ENCODE results near the gene TXNIP. TPM values are rescaled to one million over a fixed set of nuclear protein-coding genes. Genes with fewer than 3 reads are reported as not detected.

TXNIP gene
- polyA plus RNA-seq, 1 of the 3 experiments (the other 2 are of a cell fraction): 44.6 TPM

- CTCF ChIA-PET: interaction anchor here (1.2 to 10.6 kb wide), 7 partner anchors 12 to 149 kb away, joined by 4 to 99 read pairs (median 10); partner anchors contain the start of gene NUDT17
- 61% methylated on average over 10 of the region's 10 CpGs for WGBS (ENCODE audit: low lambda C conversion rate)
- H3K9me2 ChIP-seq: no peaks in the 10 kb centered on the region
- peak overlapping the region; percentile 90 for H3K9ac ChIP-seq
- H3F3A ChIP-seq (replicated peaks; ENCODE audit: insufficient read depth): peaks cover 23% of the 10 kb centered on the region
- H3K9me3 ChIP-seq: no peaks in the 10 kb centered on the region
- H3K4me2 ChIP-seq: peak overlapping the region; percentile 86
- H2AFZ ChIP-seq (ENCODE audit: low read depth): no peak overlapping the region
- peak overlapping the region; percentile 64 to 90 for H3K4me3 ChIP-seq (ENCODE audit: low read depth in 2 of 2, low read length in 1 of 2)
- H3K27ac ChIP-seq (ENCODE audit: low read depth in 2 of 2, low read length in 1 of 2): peak overlapping the region in 1 of 2 experiments; percentile 8; a peak in 1 of 4 replicates
- no peak for TF ChIP-seq FOXM1 (IDR thresholded peaks at IDR 0.05; ENCODE audit: low read depth)
- TF ChIP-seq RXRA (IDR thresholded peaks at IDR 0.05; ENCODE audit: borderline replicate concordance, low read depth): no peak
- TF ChIP-seq IRF3 (IDR thresholded peaks at IDR 0.05; ENCODE audit: low read depth, low read length): no peak
- no peak for TF ChIP-seq RAD21 (IDR thresholded peaks at IDR 0.05; ENCODE audit: low read length)
- no peak for DNase-seq
- no peaks in the 10 kb centered on the region for H3K27me3 ChIP-seq (ENCODE audit: insufficient read depth)
- peaks cover 14 to 44% of the 10 kb centered on the region in 2 experiments; a peak in 3 of 4 replicates for H3K4me1 ChIP-seq (ENCODE audit: control insufficient read depth in 1 of 2, insufficient read depth in 2 of 2, low read depth in 1 of 2, low read length in 1 of 2)
- POLR2A ChIA-PET: no interaction called here
- peaks cover 38% of the 10 kb centered on the region for H4K20me1 ChIP-seq (ENCODE audit: insufficient read depth)
- H3K36me3 ChIP-seq (replicated peaks in 1 of 2; ENCODE audit: control insufficient read depth in 1 of 2, insufficient read depth in 2 of 2, low read length in 1 of 2): peaks cover 29 to 33% of the 10 kb centered on the region in 2 experiments
- H3K79me2 ChIP-seq (ENCODE audit: insufficient read depth): peaks cover 36% of the 10 kb centered on the region
Observed at GRCh38 chr1:145994391-145995120, 1.8 kb downstream of the TXNIP start.

- CTCF ChIA-PET: interaction anchor here (1.2 to 10.6 kb wide), 4 partner anchors 16 to 149 kb away, joined by 3 to 99 read pairs (median 8); partner anchors contain the start of genes ITGA10 and NUDT17
- H3K9ac ChIP-seq: peak overlapping the region; percentile 90; the same call in 1 of the 2 replicates
- TF ChIP-seq FOSL2 (IDR thresholded peaks at IDR 0.05; ENCODE audit: borderline replicate concordance, low read depth) (no peak), POLR2AphosphoS5 (IDR thresholded peaks at IDR 0.05; ENCODE audit: low read depth, low read length) (peak; percentile 12; the same call in 1 of the 2 replicates)
Observed at GRCh38 chr1:145993618-145994390, 2.6 kb downstream of the TXNIP start.

More at GRCh38 chr1:145993618-145994390, 2.6 kb downstream of the TXNIP start:
- POLR2A ChIA-PET: no interaction called here
- Histone ChIP-seq H3K27ac (ENCODE audit: low read depth in 2 of 2, low read length in 1 of 2) (no peak overlapping the region; a peak in 2 of 4 replicates), H3K36me3 (replicated peaks in 1 of 2; ENCODE audit: control insufficient read depth in 1 of 2, insufficient read depth in 2 of 2, low read length in 1 of 2) (peaks cover 29 to 33% of the 10 kb centered on the region in 2 experiments), H3K4me1 (ENCODE audit: control insufficient read depth in 1 of 2, insufficient read depth in 2 of 2, low read depth in 1 of 2, low read length in 1 of 2) (peaks cover 14 to 37% of the 10 kb centered on the region in 2 experiments; a peak in 3 of 4 replicates), H3F3A (replicated peaks; ENCODE audit: insufficient read depth) (peaks cover 23% of the 10 kb centered on the region), H3K9me2 (no peaks in the 10 kb centered on the region), H4K20me1 (ENCODE audit: insufficient read depth) (peaks cover 38% of the 10 kb centered on the region), H3K9me3 (no peaks in the 10 kb centered on the region), H3K79me2 (ENCODE audit: insufficient read depth) (peaks cover 36% of the 10 kb centered on the region), H3K4me2 (peak overlapping the region; percentile 86), H2AFZ (ENCODE audit: low read depth) (no peak overlapping the region), H3K27me3 (ENCODE audit: insufficient read depth) (no peaks in the 10 kb centered on the region), H3K4me3 (ENCODE audit: low read depth in 2 of 2, low read length in 1 of 2) (peak overlapping the region; percentile 64 to 90)
- 59% methylated on average over 6 of the region's 6 CpGs for WGBS (ENCODE audit: low lambda C conversion rate)
- no peak for DNase-seq
